ENCODE results near the gene MAG. TPM values are rescaled to one million over a fixed set of nuclear protein-coding genes. Genes with fewer than 3 reads are reported as not detected.

The MAG gene
- total and polyA plus RNA-seq, 10 of the 15 experiments (the other 5 are each of a cell fraction or from before 2014, with no cell fraction given), result 0.03 to 0.82 (median 0.17) TPM; not detected in 2

DNA sequence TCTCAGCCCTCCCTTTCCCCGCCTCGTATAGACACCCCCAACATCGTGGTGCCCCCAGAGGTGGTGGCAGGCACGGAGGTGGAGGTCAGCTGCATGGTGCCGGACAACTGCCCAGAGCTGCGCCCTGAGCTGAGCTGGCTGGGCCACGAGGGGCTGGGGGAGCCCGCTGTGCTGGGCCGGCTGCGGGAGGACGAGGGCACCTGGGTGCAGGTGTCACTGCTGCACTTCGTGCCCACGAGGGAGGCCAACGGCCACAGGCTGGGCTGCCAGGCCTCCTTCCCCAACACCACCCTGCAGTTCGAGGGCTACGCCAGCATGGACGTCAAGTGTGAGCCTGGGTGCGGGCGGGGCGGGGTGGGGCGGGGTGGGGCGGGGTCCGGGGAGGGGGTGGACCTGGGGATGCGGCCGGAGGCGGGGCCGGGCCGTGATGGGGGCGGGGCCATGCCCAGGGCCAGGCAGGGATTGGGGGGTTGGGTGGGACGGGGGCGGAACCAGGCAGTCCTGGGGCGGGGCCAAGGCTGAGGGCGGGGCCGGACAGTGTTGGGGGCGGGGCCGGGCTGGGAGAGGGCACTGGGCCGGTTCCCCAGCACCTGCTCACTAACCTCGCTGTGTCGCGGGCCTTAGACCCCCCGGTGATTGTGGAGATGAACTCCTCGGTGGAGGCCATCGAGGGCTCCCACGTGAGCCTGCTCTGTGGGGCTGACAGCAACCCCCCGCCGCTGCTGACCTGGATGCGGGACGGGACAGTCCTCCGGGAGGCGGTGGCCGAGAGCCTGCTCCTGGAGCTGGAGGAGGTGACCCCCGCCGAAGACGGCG is 7.8 kb downstream of the MAG start:
- FAIRE-seq (no peak), DNase-seq (ENCODE audit: low read depth, low spot score) (no peak), ATAC-seq (no peak)
- H3K9me3 ChIP-seq (replicated peaks; ENCODE audit: control insufficient read depth, insufficient read depth, low read length), result no peaks in the 10 kb centered on the region
- no peak overlapping the region for H3K9ac ChIP-seq (ENCODE audit: control insufficient read depth, insufficient read depth, low read length)
- BruUV-seq (replicated peaks), result no TSS peak
- no peaks in the 10 kb centered on the region for H3K27me3 ChIP-seq (replicated peaks in 1 of 2; ENCODE audit: control insufficient read depth in 2 of 2, insufficient read depth in 2 of 2, low read length in 1 of 2)
- H3K4me2 ChIP-seq (ENCODE audit: control insufficient read depth, insufficient read depth), result no peak overlapping the region
- CTCF ChIA-PET, result no interaction called here
- H3K27ac ChIP-seq (ENCODE audit: control insufficient read depth, insufficient read depth), result no peak overlapping the region
- H3K4me1 ChIP-seq (ENCODE audit: control insufficient read depth, insufficient read depth, low read length), result peaks cover 26% of the 10 kb centered on the region
- intact Hi-C loops (cut with micrococcal nuclease; ENCODE audit: unreplicated experiment), result no loop called here
- no peaks in the 10 kb centered on the region for H4K20me1 ChIP-seq (ENCODE audit: control insufficient read depth, insufficient read depth)
- H3K4me3 ChIP-seq, result no peak overlapping the region
- H3K79me2 ChIP-seq (ENCODE audit: control insufficient read depth, insufficient read depth, low read length), result no peaks in the 10 kb centered on the region
- RAD21 ChIA-PET (ENCODE audit: unreplicated experiment), result no interaction called here
- in situ Hi-C loops (cut with MboI), result no loop called here
- H3K36me3 ChIP-seq (ENCODE audit: control insufficient read depth in 2 of 2, insufficient read depth in 2 of 2, low read length in 1 of 2), result no peaks in the 10 kb centered on the region
- SMC1A ChIA-PET (ENCODE audit: uncharacterized antibody, unreplicated experiment), result no interaction called here
- 93% methylated on average over 28 of the region's 55 CpGs for whole genome bisulfite sequencing (ENCODE audit: insufficient coverage, insufficient replicate concordance, low lambda C conversion rate, missing lambda C conversion rate)
- POLR2A ChIA-PET, result no interaction called here
- no peak overlapping the region for H2AFZ ChIP-seq (ENCODE audit: control insufficient read depth, low read depth, low read length)
- TF ChIP-seq KLF5 (IDR thresholded peaks at IDR 0.05; ENCODE audit: partially characterized antibody) (no peak), ZNF24 (IDR thresholded peaks at IDR 0.05) (no peak), BRCA1 (IDR thresholded peaks at IDR 0.05; ENCODE audit: low read depth, low read length) (no peak), ESRRA (IDR thresholded peaks at IDR 0.05; ENCODE audit: low read length) (no peak), IKZF2 (IDR thresholded peaks at IDR 0.05) (no peak), SP1 (IDR thresholded peaks at IDR 0.05; ENCODE audit: low read depth, low read length) (no peak), PAX8 (IDR thresholded peaks at IDR 0.05) (no peak), ETV6 (conservative IDR thresholded peaks at IDR 0.05 in 1 of 2, IDR thresholded peaks at IDR 0.05 in 1 of 2; ENCODE audit: borderline replicate concordance in 1 of 2, low read depth in 1 of 2) (no peak)
- TF ChIP-seq, protein P1, sequence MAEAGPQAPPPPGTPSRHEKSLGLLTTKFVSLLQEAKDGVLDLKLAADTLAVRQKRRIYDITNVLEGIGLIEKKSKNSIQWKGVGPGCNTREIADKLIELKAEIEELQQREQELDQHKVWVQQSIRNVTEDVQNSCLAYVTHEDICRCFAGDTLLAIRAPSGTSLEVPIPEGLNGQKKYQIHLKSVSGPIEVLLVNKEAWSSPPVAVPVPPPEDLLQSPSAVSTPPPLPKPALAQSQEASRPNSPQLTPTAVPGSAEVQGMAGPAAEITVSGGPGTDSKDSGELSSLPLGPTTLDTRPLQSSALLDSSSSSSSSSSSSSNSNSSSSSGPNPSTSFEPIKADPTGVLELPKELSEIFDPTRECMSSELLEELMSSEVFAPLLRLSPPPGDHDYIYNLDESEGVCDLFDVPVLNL (IDR thresholded peaks at IDR 0.05; ENCODE audit: low read depth, low read length), result no peak
- TF ChIP-seq, protein P2, sequence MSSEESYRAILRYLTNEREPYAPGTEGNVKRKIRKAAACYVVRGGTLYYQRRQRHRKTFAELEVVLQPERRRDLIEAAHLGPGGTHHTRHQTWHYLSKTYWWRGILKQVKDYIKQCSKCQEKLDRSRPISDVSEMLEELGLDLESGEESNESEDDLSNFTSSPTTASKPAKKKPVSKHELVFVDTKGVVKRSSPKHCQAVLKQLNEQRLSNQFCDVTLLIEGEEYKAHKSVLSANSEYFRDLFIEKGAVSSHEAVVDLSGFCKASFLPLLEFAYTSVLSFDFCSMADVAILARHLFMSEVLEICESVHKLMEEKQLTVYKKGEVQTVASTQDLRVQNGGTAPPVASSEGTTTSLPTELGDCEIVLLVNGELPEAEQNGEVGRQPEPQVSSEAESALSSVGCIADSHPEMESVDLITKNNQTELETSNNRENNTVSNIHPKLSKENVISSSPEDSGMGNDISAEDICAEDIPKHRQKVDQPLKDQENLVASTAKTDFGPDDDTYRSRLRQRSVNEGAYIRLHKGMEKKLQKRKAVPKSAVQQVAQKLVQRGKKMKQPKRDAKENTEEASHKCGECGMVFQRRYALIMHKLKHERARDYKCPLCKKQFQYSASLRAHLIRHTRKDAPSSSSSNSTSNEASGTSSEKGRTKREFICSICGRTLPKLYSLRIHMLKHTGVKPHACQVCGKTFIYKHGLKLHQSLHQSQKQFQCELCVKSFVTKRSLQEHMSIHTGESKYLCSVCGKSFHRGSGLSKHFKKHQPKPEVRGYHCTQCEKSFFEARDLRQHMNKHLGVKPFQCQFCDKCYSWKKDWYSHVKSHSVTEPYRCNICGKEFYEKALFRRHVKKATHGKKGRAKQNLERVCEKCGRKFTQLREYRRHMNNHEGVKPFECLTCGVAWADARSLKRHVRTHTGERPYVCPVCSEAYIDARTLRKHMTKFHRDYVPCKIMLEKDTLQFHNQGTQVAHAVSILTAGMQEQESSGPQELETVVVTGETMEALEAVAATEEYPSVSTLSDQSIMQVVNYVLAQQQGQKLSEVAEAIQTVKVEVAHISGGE (CRISPR knock-in tag; IDR thresholded peaks at IDR 0.05), result no peak

Data from GM12878 (cell line).